ENCODE results near the gene ADGRL2. TPM values are rescaled to one million over a fixed set of nuclear protein-coding genes. Genes with fewer than 3 reads are reported as not detected.

Gene ADGRL2
- polyA plus RNA-seq, 3 donors, result not detected

GRCh38 chr1:81894867-81895266, 94.1 kb downstream of the ADGRL2 start:
- Histone ChIP-seq H2AFZ (ENCODE audit: insufficient read depth, low read depth, low read length, poor library complexity, severe bottlenecking) (no peak overlapping the region), H3K4me1 (ENCODE audit: control insufficient read depth in 1 of 2, insufficient read depth in 2 of 2, low read length in 2 of 2) (no peaks in the 10 kb centered on the region), H3K36me3 (replicated peaks in 1 of 2; ENCODE audit: control insufficient read depth in 1 of 2, insufficient read depth in 2 of 2, low read length in 2 of 2) (no peaks in the 10 kb centered on the region), H3K27ac (ENCODE audit: low read depth in 1 of 2, low read length in 2 of 2) (no peak overlapping the region), H3K9ac (ENCODE audit: insufficient read depth, low read length, poor library complexity, severe bottlenecking) (no peak overlapping the region), H3K79me2 (ENCODE audit: insufficient read depth, low read length) (no peaks in the 10 kb centered on the region), H3K27me3 (ENCODE audit: control insufficient read depth in 2 of 2, insufficient read depth in 2 of 2, low read length in 2 of 2) (no peaks in the 10 kb centered on the region), H4K20me1 (ENCODE audit: insufficient read depth, low read length) (no peaks in the 10 kb centered on the region), H3K9me3 (replicated peaks in 1 of 2; ENCODE audit: control insufficient read depth in 1 of 2, insufficient read depth in 1 of 2, low read length in 2 of 2) (no peaks in the 10 kb centered on the region), H3K4me2 (replicated peaks; ENCODE audit: extremely low read depth, low read length, poor library complexity, severe bottlenecking) (no peak overlapping the region), H3K4me3 (replicated peaks in 1 of 3; ENCODE audit: low read depth in 2 of 3, low read length in 3 of 3) (no peak overlapping the region)
- H3K27ac Mint-ChIP-seq, result no peak overlapping the region
- intact Hi-C loops (cut with micrococcal nuclease), result no loop called here
- no peak for DNase-seq
- no peaks in the 10 kb centered on the region for H3K36me3 Mint-ChIP-seq
- WGBS (ENCODE audit: insufficient coverage), result no CpG with 5 or more reads among the region's 2 CpGs
- no peak overlapping the region for H3K4me3 Mint-ChIP-seq
- no peaks in the 10 kb centered on the region for H3K27me3 Mint-ChIP-seq (ENCODE audit: low read depth in 3 of 3)
- peaks cover 0 to 4% (median 1%) of the 10 kb centered on the region in 7 donors for H3K9me3 Mint-ChIP-seq
- H3K4me1 Mint-ChIP-seq, result no peaks in the 10 kb centered on the region
- no peak for TF ChIP-seq CTCF (IDR thresholded peaks at IDR 0.05)

GRCh38 chr1:81899214-81899821, 98.6 kb downstream of the ADGRL2 start:
- Mint-ChIP-seq H3K27me3 (ENCODE audit: low read depth in 3 of 3) (no peaks in the 10 kb centered on the region), H3K4me3 (no peak overlapping the region), H3K4me1 (no peaks in the 10 kb centered on the region), H3K36me3 (no peaks in the 10 kb centered on the region), H3K9me3 (peaks cover 0 to 2% (median 0%) of the 10 kb centered on the region in 7 donors), H3K27ac (no peak overlapping the region)
- DNase-seq, result no peak
- Histone ChIP-seq H3K9ac (ENCODE audit: insufficient read depth, low read length, poor library complexity, severe bottlenecking) (no peak overlapping the region), H3K4me1 (ENCODE audit: control insufficient read depth in 1 of 2, insufficient read depth in 2 of 2, low read length in 2 of 2) (no peaks in the 10 kb centered on the region), H3K79me2 (ENCODE audit: insufficient read depth, low read length) (no peaks in the 10 kb centered on the region), H3K27me3 (ENCODE audit: control insufficient read depth in 2 of 2, insufficient read depth in 2 of 2, low read length in 2 of 2) (no peaks in the 10 kb centered on the region), H3K27ac (ENCODE audit: low read depth in 1 of 2, low read length in 2 of 2) (no peak overlapping the region), H3K4me2 (replicated peaks; ENCODE audit: extremely low read depth, low read length, poor library complexity, severe bottlenecking) (no peak overlapping the region), H3K9me3 (replicated peaks in 1 of 2; ENCODE audit: control insufficient read depth in 1 of 2, insufficient read depth in 1 of 2, low read length in 2 of 2) (no peaks in the 10 kb centered on the region), H2AFZ (ENCODE audit: insufficient read depth, low read depth, low read length, poor library complexity, severe bottlenecking) (no peak overlapping the region), H3K4me3 (replicated peaks in 1 of 3; ENCODE audit: low read depth in 2 of 3, low read length in 3 of 3) (no peak overlapping the region), H4K20me1 (ENCODE audit: insufficient read depth, low read length) (no peaks in the 10 kb centered on the region), H3K36me3 (replicated peaks in 1 of 2; ENCODE audit: control insufficient read depth in 1 of 2, insufficient read depth in 2 of 2, low read length in 2 of 2) (no peaks in the 10 kb centered on the region)
- 85% methylated on average over 3 of the region's 5 CpGs for WGBS (ENCODE audit: insufficient coverage)
- TF ChIP-seq CTCF (IDR thresholded peaks at IDR 0.05), result no peak
- intact Hi-C loops (cut with micrococcal nuclease), result no loop called here

All from CD14-positive monocyte (primary cell).